Gastroesophageal sphincter (tissue), 3 donors: ENCODE results near the gene KIFAP3.
"Not testable (repeated sequence)": the region's sequence is repeated elsewhere in the genome, so short reads cannot be mapped to it uniquely, and the experiment has no call there.

Experiments
- CTCF ChIP-seq, 4 experiments: fragments of 200-600 bp in 2 of 4; fragments of 450-650 bp in 2 of 4; sonication (generic) in 1 of 4; IDR thresholded peaks; one replicate each; pipeline ENCODE4 v1.5.1; 2017 to 2019; ENCODE audit warnings: antibody characterized with exemption in 4 of 4, mild to moderate bottlenecking in 2 of 4, moderate library complexity in 2 of 4
- EP300 ChIP-seq: sonication (generic); formaldehyde crosslinking; IDR thresholded peaks from one replicate; pipeline ENCODE4 v1.6.1; 2017; ENCODE audit warnings: antibody characterized with exemption, mild to moderate bottlenecking
- POLR2A ChIP-seq, 2 donors: fragments of 450-650 bp; IDR thresholded peaks; one replicate each; pipeline ENCODE4 v1.6.1; 2017; ENCODE audit warnings: antibody characterized with exemption in 2 of 2, mild to moderate bottlenecking in 2 of 2, moderate library complexity in 1 of 2

DNA sequence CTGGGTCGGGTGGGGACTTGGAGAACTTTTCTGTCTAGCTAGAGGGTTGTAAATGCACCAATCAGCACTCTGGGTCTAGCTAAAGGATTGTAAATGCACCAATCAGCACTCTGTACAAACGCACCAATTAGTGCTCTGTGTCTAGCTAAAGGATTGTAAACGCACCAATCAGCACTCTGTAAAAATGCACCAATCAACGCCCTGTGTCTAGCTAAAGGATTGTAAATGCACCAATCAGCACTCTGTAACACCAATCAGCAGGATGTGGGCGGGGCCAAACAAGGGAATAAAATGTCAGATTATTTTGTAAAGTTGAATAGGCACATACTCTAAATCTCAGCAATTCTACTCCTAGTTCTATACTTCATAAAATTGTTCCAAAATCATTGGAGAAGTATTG lies 2.5 kb upstream of the KIFAP3 start:
- TF ChIP-seq CTCF (IDR thresholded peaks at IDR 0.05); POLR2A (IDR thresholded peaks at IDR 0.05); EP300: not testable (repeated sequence)
